ENCODE data around the gene TRIO.

GRCh38 chr5:14254686-14255085, 111.5 kb downstream of the TRIO start:
- TF ChIP-seq, protein P1, sequence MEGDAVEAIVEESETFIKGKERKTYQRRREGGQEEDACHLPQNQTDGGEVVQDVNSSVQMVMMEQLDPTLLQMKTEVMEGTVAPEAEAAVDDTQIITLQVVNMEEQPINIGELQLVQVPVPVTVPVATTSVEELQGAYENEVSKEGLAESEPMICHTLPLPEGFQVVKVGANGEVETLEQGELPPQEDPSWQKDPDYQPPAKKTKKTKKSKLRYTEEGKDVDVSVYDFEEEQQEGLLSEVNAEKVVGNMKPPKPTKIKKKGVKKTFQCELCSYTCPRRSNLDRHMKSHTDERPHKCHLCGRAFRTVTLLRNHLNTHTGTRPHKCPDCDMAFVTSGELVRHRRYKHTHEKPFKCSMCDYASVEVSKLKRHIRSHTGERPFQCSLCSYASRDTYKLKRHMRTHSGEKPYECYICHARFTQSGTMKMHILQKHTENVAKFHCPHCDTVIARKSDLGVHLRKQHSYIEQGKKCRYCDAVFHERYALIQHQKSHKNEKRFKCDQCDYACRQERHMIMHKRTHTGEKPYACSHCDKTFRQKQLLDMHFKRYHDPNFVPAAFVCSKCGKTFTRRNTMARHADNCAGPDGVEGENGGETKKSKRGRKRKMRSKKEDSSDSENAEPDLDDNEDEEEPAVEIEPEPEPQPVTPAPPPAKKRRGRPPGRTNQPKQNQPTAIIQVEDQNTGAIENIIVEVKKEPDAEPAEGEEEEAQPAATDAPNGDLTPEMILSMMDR (IDR thresholded peaks at IDR 0.05): no peak
- TF ChIP-seq TEAD4 (CRISPR knock-in tag; IDR thresholded peaks at IDR 0.05) (no peak), MAX (CRISPR knock-in tag; IDR thresholded peaks at IDR 0.05) (no peak), ATF3 (CRISPR knock-in tag; conservative IDR thresholded peaks at IDR 0.05) (no peak), ATF1 (CRISPR knock-in tag; IDR thresholded peaks at IDR 0.05) (no peak), ZNF232 (CRISPR knock-in tag; IDR thresholded peaks at IDR 0.05) (no peak), ZNF317 (CRISPR knock-in tag; IDR thresholded peaks at IDR 0.05; ENCODE audit: borderline replicate concordance, low read depth) (no peak), ZNF416 (CRISPR knock-in tag; IDR thresholded peaks at IDR 0.05) (no peak)
- TF ChIP-seq, protein P2, sequence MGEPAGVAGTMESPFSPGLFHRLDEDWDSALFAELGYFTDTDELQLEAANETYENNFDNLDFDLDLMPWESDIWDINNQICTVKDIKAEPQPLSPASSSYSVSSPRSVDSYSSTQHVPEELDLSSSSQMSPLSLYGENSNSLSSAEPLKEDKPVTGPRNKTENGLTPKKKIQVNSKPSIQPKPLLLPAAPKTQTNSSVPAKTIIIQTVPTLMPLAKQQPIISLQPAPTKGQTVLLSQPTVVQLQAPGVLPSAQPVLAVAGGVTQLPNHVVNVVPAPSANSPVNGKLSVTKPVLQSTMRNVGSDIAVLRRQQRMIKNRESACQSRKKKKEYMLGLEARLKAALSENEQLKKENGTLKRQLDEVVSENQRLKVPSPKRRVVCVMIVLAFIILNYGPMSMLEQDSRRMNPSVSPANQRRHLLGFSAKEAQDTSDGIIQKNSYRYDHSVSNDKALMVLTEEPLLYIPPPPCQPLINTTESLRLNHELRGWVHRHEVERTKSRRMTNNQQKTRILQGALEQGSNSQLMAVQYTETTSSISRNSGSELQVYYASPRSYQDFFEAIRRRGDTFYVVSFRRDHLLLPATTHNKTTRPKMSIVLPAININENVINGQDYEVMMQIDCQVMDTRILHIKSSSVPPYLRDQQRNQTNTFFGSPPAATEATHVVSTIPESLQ (CRISPR knock-in tag; IDR thresholded peaks at IDR 0.05): no peak
